ENCODE data around the gene EIF2A. TPM values are rescaled to one million over a fixed set of nuclear protein-coding genes. Genes with fewer than 3 reads are reported as not detected.

The EIF2A gene
- total RNA-seq, 1 experiment from 2014 or later, result 74.1 TPM

DNA sequence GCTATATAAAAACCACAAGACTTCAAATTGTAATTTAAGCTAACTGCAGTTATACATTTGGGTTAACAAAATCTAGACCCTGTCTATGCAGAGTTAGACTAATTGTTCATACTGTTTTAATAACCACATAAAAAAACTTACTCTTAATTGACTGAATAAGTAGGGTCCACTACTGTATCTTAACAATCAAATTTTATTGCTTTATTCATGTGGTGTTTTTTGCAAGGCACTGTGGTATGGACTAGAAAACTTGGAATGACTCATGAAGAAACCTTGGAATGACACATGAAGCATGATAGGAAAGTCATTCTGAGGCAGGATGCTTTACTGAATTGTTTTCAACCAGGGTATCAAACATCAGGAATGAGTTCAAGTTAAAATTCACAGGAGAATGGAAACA is 2.5 kb upstream of the EIF2A start:
- Histone ChIP-seq H3K4me2 (ENCODE audit: insufficient read depth, insufficient read length, low read length) (no peak overlapping the region), H2BK120ac (ENCODE audit: low read depth, low read length, poor library complexity, severe bottlenecking) (no peak overlapping the region), H4K20me1 (ENCODE audit: control insufficient read depth, insufficient read depth, insufficient read length) (no peaks in the 10 kb centered on the region), H2BK5ac (ENCODE audit: insufficient read length, low read length) (no peak overlapping the region), H3K23ac (ENCODE audit: insufficient read length, low read depth, low read length) (no peak overlapping the region), H2BK20ac (ENCODE audit: low read depth, low read length, poor library complexity, severe bottlenecking) (no peak overlapping the region), H2AFZ (ENCODE audit: low read length) (no peak overlapping the region), H3K27me3 (ENCODE audit: insufficient read depth, low read length) (no peaks in the 10 kb centered on the region), H3K18ac (ENCODE audit: insufficient read length, low read depth, low read length) (no peak overlapping the region), H3K56ac (ENCODE audit: insufficient read length, low read depth, low read length) (no peak overlapping the region), H3K9me3 (ENCODE audit: control insufficient read depth, low read depth, low read length) (no peaks in the 10 kb centered on the region), H2BK15ac (ENCODE audit: low read depth, low read length) (no peak overlapping the region), H4K5ac (ENCODE audit: insufficient read length, low read depth, low read length) (no peak overlapping the region), H3K27ac (ENCODE audit: insufficient read length, low read depth, low read length) (no peak overlapping the region), H4K8ac (replicated peaks; ENCODE audit: insufficient read length, low read depth, low read length) (no peak overlapping the region), H2BK12ac (ENCODE audit: insufficient read length, low read depth, low read length) (no peak overlapping the region), H2AK5ac (ENCODE audit: insufficient read length, low read length) (no peak overlapping the region), H4K91ac (ENCODE audit: insufficient read length, low read depth, low read length) (no peak overlapping the region), H3T11ph (ENCODE audit: low read length) (no peak overlapping the region), H3K9ac (ENCODE audit: extremely low read depth, insufficient read length, low read length) (no peak overlapping the region), H3K79me2 (ENCODE audit: insufficient read depth, low read length) (peaks cover 13% of the 10 kb centered on the region; the same call in 1 of the 2 replicates), H3K23me2 (ENCODE audit: insufficient read length, low read depth, low read length, poor library complexity, severe bottlenecking) (no peaks in the 10 kb centered on the region), H3K4me1 (ENCODE audit: insufficient read depth, low read length) (no peaks in the 10 kb centered on the region), H3K4ac (ENCODE audit: low read depth, low read length) (no peak overlapping the region), H3K14ac (ENCODE audit: insufficient read depth, low read length) (no peak overlapping the region), H3K79me1 (ENCODE audit: insufficient read depth, low read depth, low read length, poor library complexity, severe bottlenecking) (no peaks in the 10 kb centered on the region)
- no peak for DNase-seq
- peaks cover 4 to 23% (median 20%) of the 10 kb centered on the region in 3 experiments; a peak in 6 of 7 replicates for H3K36me3 Mint-ChIP-seq (ENCODE audit: insufficient read depth in 1 of 3, low read depth in 3 of 3)
- peaks cover 16 to 19% of the 10 kb centered on the region in 2 experiments for H3K4me1 Mint-ChIP-seq
- 0 out of 7 replicates have a peak overlapping the region, but pooled peaks of 1 of the 3 experiments have one; percentile 39 for H3K27ac Mint-ChIP-seq
- H3K9me3 Mint-ChIP-seq, result no peaks in the 10 kb centered on the region; a peak in 1 of 5 replicates
- TF ChIP-seq, protein P1, sequence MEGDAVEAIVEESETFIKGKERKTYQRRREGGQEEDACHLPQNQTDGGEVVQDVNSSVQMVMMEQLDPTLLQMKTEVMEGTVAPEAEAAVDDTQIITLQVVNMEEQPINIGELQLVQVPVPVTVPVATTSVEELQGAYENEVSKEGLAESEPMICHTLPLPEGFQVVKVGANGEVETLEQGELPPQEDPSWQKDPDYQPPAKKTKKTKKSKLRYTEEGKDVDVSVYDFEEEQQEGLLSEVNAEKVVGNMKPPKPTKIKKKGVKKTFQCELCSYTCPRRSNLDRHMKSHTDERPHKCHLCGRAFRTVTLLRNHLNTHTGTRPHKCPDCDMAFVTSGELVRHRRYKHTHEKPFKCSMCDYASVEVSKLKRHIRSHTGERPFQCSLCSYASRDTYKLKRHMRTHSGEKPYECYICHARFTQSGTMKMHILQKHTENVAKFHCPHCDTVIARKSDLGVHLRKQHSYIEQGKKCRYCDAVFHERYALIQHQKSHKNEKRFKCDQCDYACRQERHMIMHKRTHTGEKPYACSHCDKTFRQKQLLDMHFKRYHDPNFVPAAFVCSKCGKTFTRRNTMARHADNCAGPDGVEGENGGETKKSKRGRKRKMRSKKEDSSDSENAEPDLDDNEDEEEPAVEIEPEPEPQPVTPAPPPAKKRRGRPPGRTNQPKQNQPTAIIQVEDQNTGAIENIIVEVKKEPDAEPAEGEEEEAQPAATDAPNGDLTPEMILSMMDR (conservative IDR thresholded peaks at IDR 0.05), result no peak
- H3K4me3 Mint-ChIP-seq, result peak overlapping the region; percentile 50 to 84; a peak in 3 of 5 replicates
- no peaks in the 10 kb centered on the region; the same call in 1 of the 2 replicates for H3K27me3 Mint-ChIP-seq (ENCODE audit: low read depth)

Data from H9 (cell line).